ENCODE measurements around the gene MAD2L2.

MAD2L2 gene

GRCh38 chr1:11671544-11672286, 9.2 kb downstream of the MAD2L2 start:
- TF ChIP-seq CTCF (IDR thresholded peaks at IDR 0.05; ENCODE audit: extremely low read depth, missing control alignments), result no peak
- DNase-seq (ENCODE audit: low spot score), result no peak

GRCh38 chr1:11671205-11671543, 9.8 kb downstream of the MAD2L2 start:
- TF ChIP-seq CTCF (IDR thresholded peaks at IDR 0.05; ENCODE audit: extremely low read depth, missing control alignments), result no peak
- no peak for DNase-seq (ENCODE audit: low spot score)

GRCh38 chr1:11670747-11671146, 10.2 kb downstream of the MAD2L2 start:
- no peak for DNase-seq (ENCODE audit: low spot score)
- TF ChIP-seq CTCF (IDR thresholded peaks at IDR 0.05; ENCODE audit: extremely low read depth, missing control alignments), result no peak

- TF ChIP-seq CTCF (IDR thresholded peaks at IDR 0.05; ENCODE audit: extremely low read depth, missing control alignments), result no peak
- DNase-seq (ENCODE audit: low spot score), result no peak
These were observed 12.4 kb downstream of the MAD2L2 start for GRCh38 chr1:11668516-11668915.

- DNase-seq (ENCODE audit: low spot score), result peak; percentile 76
- TF ChIP-seq CTCF (IDR thresholded peaks at IDR 0.05; ENCODE audit: extremely low read depth, missing control alignments), result no peak
These were observed 16.4 kb downstream of the MAD2L2 start for GRCh38 chr1:11664336-11665065.

GRCh38 chr1:11661103-11661502, 19.8 kb downstream of the MAD2L2 start:
- no peak for TF ChIP-seq CTCF (IDR thresholded peaks at IDR 0.05; ENCODE audit: extremely low read depth, missing control alignments)
- no peak for DNase-seq (ENCODE audit: low spot score)

- DNase-seq (ENCODE audit: low spot score), result no peak
- no peak for TF ChIP-seq CTCF (IDR thresholded peaks at IDR 0.05; ENCODE audit: extremely low read depth, missing control alignments)
These were observed 21.2 kb downstream of the MAD2L2 start for GRCh38 chr1:11659748-11660147.
